Mesothelial cell of epicardium (in vitro differentiated cells): Measurements from ENCODE around the gene DYNC1H1. TPM values are rescaled to one million over a fixed set of nuclear protein-coding genes. Genes with fewer than 3 reads are reported as not detected.

Experiments used
- DNase-seq, 2 experiments: peaks; one replicate each; pipeline ENCODE4 v3.0.0; 2021; ENCODE audit warnings: low spot score in 2 of 2; ENCODE audit not compliant: unreplicated experiment in 2 of 2
- H3K27ac Mint-ChIP-seq: 2 replicates; pipeline ENCODE4 v1.8.0; 2021; ENCODE audit warnings: mixed read lengths
- H3K27me3 Mint-ChIP-seq: 2 replicates; pipeline ENCODE4 v1.8.0; 2021; ENCODE audit warnings: low read depth, mixed read lengths
- H3K36me3 Mint-ChIP-seq: 2 replicates; pipeline ENCODE4 v1.8.0; 2021; ENCODE audit warnings: mixed read lengths
- H3K4me1 Mint-ChIP-seq: 2 replicates; pipeline ENCODE4 v1.8.0; 2021; ENCODE audit warnings: mixed read lengths
- H3K4me3 Mint-ChIP-seq: 2 replicates; pipeline ENCODE4 v1.8.0; 2021; ENCODE audit warnings: mild to moderate bottlenecking, moderate library complexity, mixed read lengths
- H3K9me3 Mint-ChIP-seq: 2 replicates; pipeline ENCODE4 v1.8.0; 2021; ENCODE audit warnings: mixed read lengths
- CTCF ChIP-seq: fragments of 200-600 bp; sonication (generic); IDR thresholded peaks from one replicate; pipeline ENCODE4 v1.5.0; 2021; ENCODE audit warnings: antibody characterized with exemption; ENCODE audit not compliant: unreplicated experiment
- total RNA-seq: library from RNA; stranded (reverse); gene quantifications from 3 replicates; pipeline ENCODE4 v1.2.1, GENCODE V29; 2021

The DYNC1H1 gene
- total RNA-seq, 1 donor from 2014 or later: 515 TPM

- H3K9me3 Mint-ChIP-seq: no peaks in the 10 kb centered on the region
Measured at GRCh38 chr14:101926620-101927019, 37.8 kb upstream of the DYNC1H1 start.

GRCh38 chr14:101927859-101928258 is 36.5 kb upstream of the DYNC1H1 start:
- H3K36me3 Mint-ChIP-seq: peaks cover 5% of the 10 kb centered on the region
- H3K27me3 Mint-ChIP-seq: peaks cover 1% of the 10 kb centered on the region
- H3K27ac Mint-ChIP-seq: no peak overlapping the region
- no peak overlapping the region for H3K4me3 Mint-ChIP-seq
- no peaks in the 10 kb centered on the region for H3K9me3 Mint-ChIP-seq
- no peak for DNase-seq
- H3K4me1 Mint-ChIP-seq: no peaks in the 10 kb centered on the region
- TF ChIP-seq CTCF: no peak

More at GRCh38 chr14:101926620-101927019, 37.8 kb upstream of the DYNC1H1 start:
- Mint-ChIP-seq H3K4me3 (no peak overlapping the region), H3K36me3 (peaks cover 9% of the 10 kb centered on the region), H3K4me1 (no peaks in the 10 kb centered on the region), H3K27me3 (no peaks in the 10 kb centered on the region), H3K27ac (no peak overlapping the region)
- no peak for TF ChIP-seq CTCF
- DNase-seq: no peak

GRCh38 chr14:101928415-101928841 is 35.9 kb upstream of the DYNC1H1 start:
- TF ChIP-seq CTCF: no peak
- peaks cover 5% of the 10 kb centered on the region for H3K36me3 Mint-ChIP-seq
- no peak for DNase-seq
- no peaks in the 10 kb centered on the region for H3K9me3 Mint-ChIP-seq
- no peak overlapping the region for H3K4me3 Mint-ChIP-seq
- H3K4me1 Mint-ChIP-seq: no peaks in the 10 kb centered on the region
- H3K27me3 Mint-ChIP-seq: peaks cover 2% of the 10 kb centered on the region
- no peak overlapping the region for H3K27ac Mint-ChIP-seq

GRCh38 chr14:101929096-101929495 is 35.3 kb upstream of the DYNC1H1 start:
- peaks cover 5% of the 10 kb centered on the region for H3K36me3 Mint-ChIP-seq
- no peak for DNase-seq
- no peaks in the 10 kb centered on the region for H3K4me1 Mint-ChIP-seq

GRCh38 chr14:101929946-101930345 is 34.4 kb upstream of the DYNC1H1 start:
- H3K4me1 Mint-ChIP-seq: no peaks in the 10 kb centered on the region
- no peak for DNase-seq
- peaks cover 7% of the 10 kb centered on the region for H3K27me3 Mint-ChIP-seq
- no peak overlapping the region for H3K27ac Mint-ChIP-seq
- no peak overlapping the region for H3K4me3 Mint-ChIP-seq
- H3K9me3 Mint-ChIP-seq: no peaks in the 10 kb centered on the region
- peaks cover 4% of the 10 kb centered on the region for H3K36me3 Mint-ChIP-seq
- TF ChIP-seq CTCF: no peak

More at GRCh38 chr14:101929096-101929495, 35.3 kb upstream of the DYNC1H1 start:
- H3K9me3 Mint-ChIP-seq: no peaks in the 10 kb centered on the region
- H3K4me3 Mint-ChIP-seq: no peak overlapping the region
- H3K27me3 Mint-ChIP-seq: peaks cover 2% of the 10 kb centered on the region
- H3K27ac Mint-ChIP-seq: no peak overlapping the region
- TF ChIP-seq CTCF: no peak

- Mint-ChIP-seq H3K36me3 (no peaks in the 10 kb centered on the region), H3K4me3 (no peak overlapping the region), H3K27me3 (peaks cover 16% of the 10 kb centered on the region), H3K4me1 (no peaks in the 10 kb centered on the region), H3K9me3 (no peaks in the 10 kb centered on the region), H3K27ac (peak overlapping the region; percentile 8)
- no peak for DNase-seq
- TF ChIP-seq CTCF: no peak
Measured at GRCh38 chr14:101932673-101933072, 31.7 kb upstream of the DYNC1H1 start.
